ENCODE data around the gene CAPN1. TPM values are rescaled to one million over a fixed set of nuclear protein-coding genes. Genes with fewer than 3 reads are reported as not detected.

Gene CAPN1
- total RNA-seq, 4 donors from 2014 or later = 467 to 627 (median 561) TPM

GRCh38 chr11:65206901-65207300 is 25.2 kb downstream of the CAPN1 start:
- Histone ChIP-seq H3K27me3 (no peaks in the 10 kb centered on the region), H3K4me1 (no peaks in the 10 kb centered on the region), H3K4me3 (no peak overlapping the region), H3K36me3 (peaks cover 90% of the 10 kb centered on the region), H3K9me3 (no peaks in the 10 kb centered on the region), H3K27ac (no peak overlapping the region)
- peak in 1 of 2 donors; percentile 59 for DNase-seq (ENCODE audit: low spot score in 2 of 2)
- 90% methylated on average over 7 of the region's 7 CpGs for WGBS
- no peak for TF ChIP-seq EP300 (IDR thresholded peaks at IDR 0.05)
- no peak for TF ChIP-seq CTCF (IDR thresholded peaks at IDR 0.05)
- TF ChIP-seq POLR2AphosphoS5 (IDR thresholded peaks at IDR 0.05) = no peak
- no peak for TF ChIP-seq POLR2A (IDR thresholded peaks at IDR 0.05)

GRCh38 chr11:65207918-65208784 is 26.4 kb downstream of the CAPN1 start:
- DNase-seq (ENCODE audit: low spot score in 2 of 2) = peak in 1 of 2 donors; percentile 41
- peaks cover 81% of the 10 kb centered on the region for H3K36me3 ChIP-seq
- 89% methylated on average over 15 of the region's 16 CpGs for WGBS

GRCh38 chr11:65208785-65209710 is 27.3 kb downstream of the CAPN1 start:
- peaks cover 79% of the 10 kb centered on the region for H3K36me3 ChIP-seq
- H3K9me3 ChIP-seq = no peaks in the 10 kb centered on the region
- DNase-seq (ENCODE audit: low spot score in 2 of 2) = peak in 1 of 2 donors; percentile 34
- WGBS = 79% methylated on average over 13 of the region's 13 CpGs
- TF ChIP-seq POLR2AphosphoS5 (IDR thresholded peaks at IDR 0.05) (no peak), POLR2A (IDR thresholded peaks at IDR 0.05) (no peak), CTCF (IDR thresholded peaks at IDR 0.05) (no peak), EP300 (IDR thresholded peaks at IDR 0.05) (no peak)
- no peaks in the 10 kb centered on the region for H3K27me3 ChIP-seq
- no peak overlapping the region for H3K4me3 ChIP-seq
- no peak overlapping the region for H3K27ac ChIP-seq
- H3K4me1 ChIP-seq = no peaks in the 10 kb centered on the region

More at GRCh38 chr11:65207918-65208784, 26.4 kb downstream of the CAPN1 start:
- Histone ChIP-seq H3K4me3 (no peak overlapping the region), H3K4me1 (no peaks in the 10 kb centered on the region), H3K27ac (no peak overlapping the region), H3K9me3 (no peaks in the 10 kb centered on the region), H3K27me3 (no peaks in the 10 kb centered on the region)
- no peak for TF ChIP-seq POLR2A (IDR thresholded peaks at IDR 0.05)
- TF ChIP-seq POLR2AphosphoS5 (IDR thresholded peaks at IDR 0.05) = no peak
- no peak for TF ChIP-seq CTCF (IDR thresholded peaks at IDR 0.05)
- TF ChIP-seq EP300 (IDR thresholded peaks at IDR 0.05) = no peak

GRCh38 chr11:65209711-65210360 is 28.1 kb downstream of the CAPN1 start:
- no peaks in the 10 kb centered on the region for H3K9me3 ChIP-seq
- no peaks in the 10 kb centered on the region for H3K4me1 ChIP-seq
- no peaks in the 10 kb centered on the region for H3K27me3 ChIP-seq
- peaks cover 72% of the 10 kb centered on the region for H3K36me3 ChIP-seq
- DNase-seq (ENCODE audit: low spot score in 2 of 2) = peak in 1 of 2 donors; percentile 69
- no peak overlapping the region for H3K27ac ChIP-seq
- no peak overlapping the region for H3K4me3 ChIP-seq
- TF ChIP-seq CTCF (IDR thresholded peaks at IDR 0.05) (no peak), POLR2A (IDR thresholded peaks at IDR 0.05) (no peak), POLR2AphosphoS5 (IDR thresholded peaks at IDR 0.05) (no peak)
- WGBS = 96% methylated on average over 8 of the region's 20 CpGs

Data from suprapubic skin (tissue), 4 donors.